ENCODE results near the gene TNFAIP8L3.
A peak's percentile ranks its signal among the peaks of the same experiment; 100 is the strongest.

The TNFAIP8L3 gene

GRCh38 chr15:51089041-51089440 lies 5.7 kb downstream of the TNFAIP8L3 start:
- DNase-seq: no peak

GRCh38 chr15:51088585-51088984 lies 6.1 kb downstream of the TNFAIP8L3 start:
- DNase-seq: no peak

GRCh38 chr15:51087513-51087912 lies 7.2 kb downstream of the TNFAIP8L3 start:
- no peak for DNase-seq

DNA sequence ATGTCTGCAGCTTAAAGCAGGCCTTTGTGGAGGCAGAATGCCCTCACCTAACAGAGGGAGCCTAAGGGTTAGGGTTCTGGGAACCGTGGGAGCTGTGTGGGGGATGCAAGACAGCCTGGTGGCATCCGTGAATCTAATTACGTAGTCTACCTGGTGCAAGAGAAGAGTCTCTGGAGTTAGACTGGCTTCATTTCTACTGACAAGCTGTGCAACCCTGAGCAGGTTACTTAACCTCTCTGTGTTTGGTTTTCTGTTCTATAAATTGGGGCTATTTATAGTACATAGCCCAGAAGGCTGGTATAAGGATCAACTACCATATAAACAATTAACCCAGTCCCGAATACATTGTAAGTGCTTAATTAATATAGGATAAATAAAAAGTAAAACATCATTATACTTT lies 8.3 kb downstream of the TNFAIP8L3 start:
- DNase-seq: no peak

GRCh38 chr15:51085764-51086163 lies 8.9 kb downstream of the TNFAIP8L3 start:
- DNase-seq: no peak

GRCh38 chr15:51083641-51084166 lies 11.0 kb downstream of the TNFAIP8L3 start:
- DNase-seq: no peak

DNA sequence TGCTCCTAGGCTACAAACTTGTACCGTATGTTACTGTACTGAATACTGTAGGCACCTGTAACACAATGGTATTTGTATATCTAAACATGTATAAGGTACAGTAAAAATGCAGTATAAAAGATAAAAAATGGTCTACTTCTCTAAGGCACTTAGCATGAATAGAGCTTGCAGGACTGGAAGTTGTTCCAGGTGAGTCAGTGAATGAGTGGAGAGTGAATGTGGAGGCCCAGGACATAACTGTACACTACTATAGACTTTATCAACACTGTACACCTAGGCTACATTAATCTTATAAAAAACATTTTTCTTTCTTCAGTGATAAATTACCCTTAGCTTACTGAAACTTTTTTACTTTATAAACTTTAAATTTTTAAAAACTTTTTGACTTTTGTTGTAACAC lies 12.5 kb downstream of the TNFAIP8L3 start:
- DNase-seq: no peak

GRCh38 chr15:51080286-51080685 lies 14.4 kb downstream of the TNFAIP8L3 start:
- no peak for DNase-seq

DNA sequence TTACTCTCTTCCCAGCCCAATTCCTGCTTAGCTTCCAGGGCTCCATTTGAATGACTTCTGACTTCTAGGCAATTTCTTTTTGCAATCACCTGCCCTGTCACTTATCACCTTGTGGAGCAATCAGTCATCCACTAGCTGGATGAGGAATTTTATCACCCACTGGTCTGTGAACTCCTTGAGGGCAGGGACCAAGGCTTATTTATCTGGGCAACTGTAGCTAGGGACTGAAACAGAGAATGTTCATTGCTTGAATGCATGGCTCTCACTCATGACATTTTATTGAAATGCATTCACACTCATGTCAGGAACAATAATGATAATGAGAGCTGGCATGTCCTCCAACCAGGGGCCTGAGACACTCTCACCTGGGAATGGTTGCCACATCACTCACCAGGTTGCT lies 15.5 kb downstream of the TNFAIP8L3 start:
- no peak for DNase-seq

DNA sequence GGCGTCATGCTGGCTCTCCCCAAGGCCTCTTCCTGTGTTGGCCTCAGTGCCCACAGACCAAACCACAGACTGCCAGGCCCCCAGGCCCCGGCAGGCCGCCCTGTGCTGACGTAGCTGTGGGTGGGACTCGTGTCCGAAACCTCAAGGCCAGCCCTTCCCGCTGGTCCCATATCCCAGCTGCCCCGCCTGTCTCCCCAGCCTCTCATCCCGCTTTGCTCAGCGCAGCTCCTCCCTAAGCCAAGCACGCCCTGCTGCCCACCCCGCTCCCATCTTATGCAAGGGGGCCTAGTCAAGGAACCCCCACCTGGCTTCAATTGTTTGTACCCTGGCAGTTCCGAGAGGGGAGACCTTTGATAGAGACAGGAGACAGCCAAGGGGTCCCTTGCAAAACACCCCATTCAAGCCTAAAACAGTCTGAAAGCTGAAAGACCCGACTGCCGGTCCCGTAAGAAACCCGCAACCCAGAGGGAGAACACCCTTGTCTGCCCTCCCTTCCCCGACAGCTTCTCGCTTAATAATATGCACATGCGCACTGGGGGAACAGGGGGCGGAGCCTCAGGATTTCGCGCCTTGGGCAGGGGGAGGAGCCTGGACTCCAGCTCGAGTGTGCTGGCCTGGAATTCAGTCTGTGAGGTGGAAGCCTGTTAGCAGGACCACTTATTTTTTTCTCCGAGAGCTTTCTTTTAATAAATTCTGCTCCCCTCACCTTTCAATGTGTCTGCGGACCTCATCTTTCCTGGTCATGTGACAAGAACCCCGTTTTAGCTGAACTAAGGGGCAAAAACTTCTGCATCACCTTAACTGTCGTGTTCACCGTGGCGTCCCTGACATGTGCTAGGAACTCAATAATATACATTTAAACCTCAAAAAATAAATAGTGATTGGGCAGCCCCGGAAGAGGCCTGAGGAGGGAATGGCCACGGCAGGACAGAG lies 17.2 kb downstream of the TNFAIP8L3 start:
- no peak for DNase-seq

DNA sequence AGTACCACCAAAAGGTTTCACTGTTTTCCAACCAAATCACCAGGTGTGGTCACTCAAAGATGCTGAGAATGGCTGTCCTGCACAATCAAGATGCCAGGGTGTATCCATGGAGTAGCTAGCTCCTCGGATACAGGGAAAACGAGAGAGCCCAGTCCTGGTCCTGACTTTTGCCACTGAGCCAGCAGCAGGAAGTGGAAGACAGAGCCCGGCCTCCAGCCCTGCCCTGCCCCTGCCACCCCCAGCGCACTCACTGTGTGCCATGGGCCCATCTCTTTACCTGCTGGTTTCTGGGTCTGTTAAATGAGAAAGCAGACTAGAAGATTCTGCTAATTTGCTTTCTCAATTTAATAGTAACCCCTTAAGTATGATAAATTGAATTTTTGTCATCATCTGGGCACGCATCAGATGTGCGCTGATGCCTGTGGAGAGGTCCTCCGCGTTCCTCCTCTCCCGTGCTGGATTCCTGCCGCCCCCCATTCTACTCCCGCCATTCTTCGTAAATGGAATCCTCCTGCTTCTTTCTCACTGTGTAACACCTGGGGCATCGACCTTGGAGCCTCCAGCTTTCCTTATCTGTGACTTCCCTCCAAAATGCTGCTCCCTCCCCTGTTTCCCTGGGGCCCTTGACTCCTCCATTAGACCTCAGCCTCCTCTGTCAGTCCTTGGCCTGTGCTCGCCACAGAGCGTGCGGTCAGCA lies 18.0 kb downstream of the TNFAIP8L3 start:
- DNase-seq: no peak

DNA sequence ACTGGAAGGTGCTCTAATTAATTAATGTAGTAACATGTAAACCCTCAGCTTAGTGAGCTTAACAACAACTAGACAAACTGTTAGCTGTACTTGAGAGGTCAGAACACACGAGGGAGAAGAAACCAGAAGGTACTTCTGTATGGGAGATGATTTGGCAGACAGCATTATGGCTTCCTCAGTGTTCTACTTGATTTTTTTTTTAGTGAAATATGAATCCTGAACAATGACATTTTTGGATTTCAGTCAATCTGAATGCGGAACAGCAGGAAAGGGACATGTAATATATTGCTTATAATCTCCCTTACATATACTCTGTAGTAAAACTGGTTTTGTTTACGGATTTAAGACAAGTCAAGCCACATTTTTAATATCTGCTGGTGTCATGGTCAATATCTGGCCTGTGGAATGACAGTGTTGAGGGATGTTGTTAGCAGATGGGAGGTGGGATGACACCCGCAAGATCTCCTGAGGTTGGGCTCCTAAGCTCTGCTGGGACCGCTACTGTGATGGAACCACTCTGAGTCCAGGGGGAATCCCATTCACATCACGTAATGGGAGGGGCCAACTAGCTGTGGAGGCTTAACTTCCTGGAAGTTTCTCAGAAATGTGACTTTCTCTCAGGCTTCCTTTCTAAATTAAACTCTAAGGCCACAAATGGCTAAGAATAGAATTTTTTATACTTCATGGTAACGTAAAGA lies 18.7 kb downstream of the TNFAIP8L3 start:
- DNase-seq: no peak

GRCh38 chr15:51075364-51075763 lies 19.3 kb downstream of the TNFAIP8L3 start:
- no peak for DNase-seq

DNA sequence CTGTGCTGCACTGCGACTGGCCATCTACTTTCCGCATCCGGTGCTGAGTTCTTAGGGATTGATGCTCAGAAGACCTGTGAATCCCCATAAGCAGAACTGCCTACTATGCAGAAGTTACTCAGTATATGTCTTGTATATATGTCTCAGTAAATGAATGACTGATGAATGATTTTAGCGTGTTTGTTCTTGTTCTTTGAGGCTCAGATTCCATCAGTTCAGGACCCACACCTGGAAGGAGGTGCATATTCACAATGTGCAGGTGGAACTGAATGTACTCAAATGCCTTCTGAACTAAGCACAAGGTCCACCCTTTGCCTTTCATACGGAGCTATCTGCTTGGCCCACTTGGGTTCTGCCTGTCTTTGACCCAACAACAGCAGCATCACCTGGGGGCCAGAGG lies 19.8 kb downstream of the TNFAIP8L3 start:
- DNase-seq: no peak

DNA sequence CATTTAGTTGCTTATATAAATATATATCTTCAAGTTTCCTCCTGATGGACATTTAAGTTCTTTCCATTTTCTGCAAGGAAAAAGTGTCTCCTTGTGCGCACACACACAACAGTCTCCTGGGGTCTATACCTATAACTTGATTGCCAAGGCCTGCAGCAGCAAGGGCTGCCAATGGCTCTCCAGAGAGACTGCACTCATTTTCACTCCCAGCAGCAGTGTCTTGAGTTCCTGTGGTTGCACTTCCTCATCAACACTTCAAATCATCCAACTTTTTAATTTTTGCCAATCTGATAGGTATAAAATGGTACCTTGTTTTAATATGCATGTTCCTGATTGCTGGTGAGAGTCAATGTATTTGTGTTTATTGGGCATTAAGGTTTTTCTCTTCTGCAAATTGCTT lies 23.1 kb downstream of the TNFAIP8L3 start:
- DNase-seq: no peak

GRCh38 chr15:51069983-51070382 lies 24.7 kb downstream of the TNFAIP8L3 start:
- DNase-seq: no peak

DNA sequence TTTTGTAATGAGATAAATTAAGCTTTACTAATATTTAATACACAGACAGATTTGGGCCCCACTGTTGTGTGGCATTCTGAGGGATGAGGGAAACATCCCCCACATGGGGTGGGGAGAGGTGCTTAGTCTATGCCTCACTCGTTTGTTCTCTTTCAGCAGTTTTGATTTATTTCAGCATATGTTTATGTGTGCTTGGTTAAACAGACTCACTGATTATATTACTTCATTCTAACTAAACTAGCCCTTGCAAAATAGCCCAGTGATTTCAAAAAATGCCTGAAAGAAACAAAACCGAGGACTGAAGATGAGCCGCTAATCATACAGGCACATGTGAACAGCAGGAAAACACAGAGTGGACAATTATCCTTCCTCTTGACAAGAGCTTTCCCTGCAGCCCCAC lies 27.2 kb downstream of the TNFAIP8L3 start:
- DNase-seq: no peak

- no peak for DNase-seq
These were observed 28.9 kb downstream of the TNFAIP8L3 start for GRCh38 chr15:51065781-51066180.

DNA sequence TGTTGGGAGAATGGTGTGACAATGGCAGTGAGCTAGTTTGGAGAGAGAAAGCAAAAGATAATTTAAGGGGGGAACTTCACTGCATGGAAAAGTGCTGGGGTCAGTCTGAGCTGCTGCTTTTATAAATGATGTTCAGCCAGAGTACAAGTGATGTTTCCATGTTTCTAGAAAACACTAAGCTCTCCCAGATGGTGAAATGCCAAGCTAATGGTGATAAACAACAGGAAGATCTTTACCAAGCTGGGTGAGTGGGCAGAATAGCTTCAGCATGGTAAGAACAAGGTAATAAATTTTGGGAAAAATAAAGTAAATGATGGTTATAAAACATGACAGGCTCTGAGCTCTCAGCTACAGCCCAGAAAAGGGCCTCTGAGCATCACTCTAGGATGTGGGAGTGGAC lies 29.4 kb downstream of the TNFAIP8L3 start:
- DNase-seq: no peak

DNA sequence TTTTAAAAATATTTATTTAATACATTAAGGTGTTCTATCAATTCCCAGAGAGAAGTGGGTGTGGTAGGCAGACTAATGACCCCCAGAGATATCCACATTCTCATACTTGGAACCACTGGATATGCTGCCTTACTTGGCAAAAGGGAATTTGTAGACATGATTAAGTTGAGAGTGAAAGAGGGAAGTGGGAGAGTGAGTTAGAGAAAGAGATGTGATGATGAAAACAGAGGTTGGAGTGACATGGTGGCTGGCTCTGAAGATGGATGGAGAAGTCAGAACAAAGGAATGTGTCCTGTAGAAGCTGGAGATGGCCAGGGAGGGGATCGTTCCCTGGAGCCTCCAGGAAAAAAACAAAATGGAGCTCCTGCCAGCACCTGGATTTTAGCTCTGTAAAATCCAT lies 32.0 kb downstream of the TNFAIP8L3 start:
- no peak for DNase-seq

DNA sequence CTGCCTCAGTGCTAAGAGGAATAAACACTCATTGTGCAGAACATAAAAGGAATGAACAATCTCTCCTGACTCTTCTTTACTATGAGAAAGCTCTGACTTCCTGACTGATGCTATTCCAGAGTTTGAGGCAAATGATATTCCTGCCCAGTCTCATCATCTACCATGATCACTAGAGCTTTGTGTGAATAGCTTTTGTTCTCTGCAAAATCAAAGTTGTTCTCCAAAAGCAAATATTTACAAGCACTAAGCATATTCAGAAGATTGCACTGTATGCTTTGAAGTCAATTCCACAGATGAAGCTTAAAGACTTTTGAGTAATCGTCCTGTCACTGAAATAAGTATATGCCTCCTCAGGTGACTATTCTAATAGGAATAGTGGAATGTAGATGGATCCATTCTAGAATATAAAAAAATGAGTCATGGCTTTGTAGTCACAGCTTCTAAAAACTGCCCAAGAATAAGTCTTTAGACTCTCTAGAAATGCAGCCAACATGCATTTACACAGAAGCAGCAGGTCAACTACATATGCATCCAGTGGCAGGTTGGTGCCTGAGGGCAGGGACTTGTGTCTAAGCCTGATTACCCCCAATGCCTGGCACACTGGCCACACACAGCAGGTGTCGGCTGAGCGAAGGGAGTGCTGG lies 34.6 kb downstream of the TNFAIP8L3 start:
- DNase-seq: peak in 1 of 2 experiments; percentile 57

GRCh38 chr15:51054535-51054934 lies 40.2 kb downstream of the TNFAIP8L3 start:
- no peak for DNase-seq

DNA sequence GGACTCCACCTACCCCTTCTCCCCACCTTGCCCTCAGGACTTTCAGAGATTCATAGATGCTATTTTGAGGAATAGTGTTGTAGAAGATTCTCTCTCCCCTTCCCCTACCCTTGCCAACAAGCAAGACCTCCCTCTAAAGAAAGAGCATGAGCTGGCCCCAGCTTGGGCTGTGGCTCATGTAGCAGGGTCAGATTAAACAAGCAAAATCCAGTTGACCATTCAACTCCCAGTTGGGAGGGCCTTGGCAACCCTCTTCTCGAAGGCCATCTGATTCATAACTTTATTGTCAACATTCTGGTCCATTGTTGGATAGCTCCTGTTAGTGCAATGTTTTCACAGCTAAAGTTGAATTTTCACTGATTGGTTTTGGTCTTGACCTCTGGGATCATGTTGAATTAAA lies 41.1 kb downstream of the TNFAIP8L3 start:
- no peak for DNase-seq
